ENCODE data around the gene MSI2. TPM values are rescaled to one million over a fixed set of nuclear protein-coding genes. Genes with fewer than 3 reads are reported as not detected.

MSI2 gene
- total and polyA plus RNA-seq, 2 experiments from 2014 or later = 18.9 to 41.8 TPM

GRCh38 chr17:57604771-57605674 is 348.7 kb downstream of the MSI2 start:
- Histone ChIP-seq H3K27ac (ENCODE audit: low read depth) (no peak overlapping the region), H4K20me1 (replicated peaks; ENCODE audit: insufficient read depth) (no peaks in the 10 kb centered on the region; the same call in 1 of the 2 replicates), H3K4me1 (ENCODE audit: insufficient read depth) (peaks cover 3% of the 10 kb centered on the region; the same call in 1 of the 2 replicates), H3K9me2 (ENCODE audit: insufficient read depth) (no peaks in the 10 kb centered on the region), H3F3A (replicated peaks; ENCODE audit: low read depth) (no peaks in the 10 kb centered on the region), H3K79me2 (replicated peaks; ENCODE audit: insufficient read depth) (no peaks in the 10 kb centered on the region), H3K4me3 (no peak overlapping the region), H3K4me2 (no peak overlapping the region), H3K27me3 (ENCODE audit: insufficient read depth) (no peaks in the 10 kb centered on the region), H3K36me3 (ENCODE audit: insufficient read depth) (no peaks in the 10 kb centered on the region), H2AFZ (no peak overlapping the region)
- TF ChIP-seq STAT1 (IDR thresholded peaks at IDR 0.05; ENCODE audit: unreplicated experiment) = no peak
- no peak for TF ChIP-seq ETS1 (IDR thresholded peaks at IDR 0.05)
- no peak for TF ChIP-seq ZNF114 (CRISPR knock-in tag; IDR thresholded peaks at IDR 0.05)
- no peak for TF ChIP-seq ZNF462 (CRISPR knock-in tag; IDR thresholded peaks at IDR 0.05)
- peak in 1 of 2 experiments; percentile 41; a peak in 2 of 4 replicates for TF ChIP-seq CTCF (conservative IDR thresholded peaks at IDR 0.05; ENCODE audit: low read depth in 2 of 2)
- H3K27ac Mint-ChIP-seq = peak overlapping the region; percentile 77
- H3K4me3 Mint-ChIP-seq = no peak overlapping the region
- H3K27me3 Mint-ChIP-seq (ENCODE audit: insufficient read depth, low read depth, poor library complexity) = peaks cover 8% of the 10 kb centered on the region
- H3K36me3 Mint-ChIP-seq (ENCODE audit: low read depth) = no peaks in the 10 kb centered on the region
- H3K4me1 Mint-ChIP-seq = peaks cover 37% of the 10 kb centered on the region
- ATAC-seq (peak; percentile 33), DNase-seq (ENCODE audit: low spot score) (peak; percentile 27)
- H3K9me3 Mint-ChIP-seq = no peaks in the 10 kb centered on the region

Measured in GM23338 (cell line).